ENCODE data around the gene ARHGAP24.

DNA sequence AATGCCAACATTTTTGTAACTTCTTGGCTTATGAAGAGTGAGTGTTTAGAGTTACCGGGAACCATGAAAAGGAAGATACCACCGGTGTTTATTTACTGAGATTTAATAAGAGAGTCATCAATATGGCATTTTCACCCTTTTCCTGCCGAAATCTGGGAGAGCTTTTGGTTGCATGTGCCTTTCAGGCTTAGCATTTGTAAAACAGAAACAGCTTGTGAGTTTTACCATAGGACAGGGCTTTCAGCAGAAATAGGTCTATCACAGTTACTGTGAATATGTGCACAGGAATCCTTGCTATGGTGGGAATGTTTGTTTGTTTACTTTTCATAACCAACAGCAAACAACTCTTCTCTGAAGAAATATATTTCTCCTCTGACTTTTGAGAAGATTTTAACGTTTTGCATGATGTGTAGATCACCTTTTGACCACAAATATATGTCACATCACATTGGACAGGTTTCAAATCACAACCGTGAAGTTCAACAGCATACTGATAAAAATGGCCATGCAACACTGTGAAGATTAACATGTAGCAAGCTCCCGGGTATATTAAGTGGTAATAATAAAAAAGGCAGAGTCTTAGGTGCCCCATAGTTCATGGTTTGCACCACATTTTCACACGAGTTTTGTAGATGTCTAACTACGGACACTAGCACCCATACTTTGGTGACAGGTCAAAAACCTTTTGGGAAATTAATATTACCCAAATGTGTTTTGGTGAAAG is 21.3 kb downstream of the ARHGAP24 start:
- TF ChIP-seq POLR2A (IDR thresholded peaks at IDR 0.05): no peak
- TF ChIP-seq, protein P1, sequence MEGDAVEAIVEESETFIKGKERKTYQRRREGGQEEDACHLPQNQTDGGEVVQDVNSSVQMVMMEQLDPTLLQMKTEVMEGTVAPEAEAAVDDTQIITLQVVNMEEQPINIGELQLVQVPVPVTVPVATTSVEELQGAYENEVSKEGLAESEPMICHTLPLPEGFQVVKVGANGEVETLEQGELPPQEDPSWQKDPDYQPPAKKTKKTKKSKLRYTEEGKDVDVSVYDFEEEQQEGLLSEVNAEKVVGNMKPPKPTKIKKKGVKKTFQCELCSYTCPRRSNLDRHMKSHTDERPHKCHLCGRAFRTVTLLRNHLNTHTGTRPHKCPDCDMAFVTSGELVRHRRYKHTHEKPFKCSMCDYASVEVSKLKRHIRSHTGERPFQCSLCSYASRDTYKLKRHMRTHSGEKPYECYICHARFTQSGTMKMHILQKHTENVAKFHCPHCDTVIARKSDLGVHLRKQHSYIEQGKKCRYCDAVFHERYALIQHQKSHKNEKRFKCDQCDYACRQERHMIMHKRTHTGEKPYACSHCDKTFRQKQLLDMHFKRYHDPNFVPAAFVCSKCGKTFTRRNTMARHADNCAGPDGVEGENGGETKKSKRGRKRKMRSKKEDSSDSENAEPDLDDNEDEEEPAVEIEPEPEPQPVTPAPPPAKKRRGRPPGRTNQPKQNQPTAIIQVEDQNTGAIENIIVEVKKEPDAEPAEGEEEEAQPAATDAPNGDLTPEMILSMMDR (IDR thresholded peaks at IDR 0.05): no peak
